RWPE2 (cell line): Measurements from ENCODE around the gene MRPS2.

Experiments used
- ATAC-seq: fragments of 200-7000 bp; cut with Tn5 transposase; 3 replicates; pipeline ENCODE4 v1.9.1; 2021; ENCODE audit warnings: low read depth
- DNase-seq: peaks from one replicate; pipeline ENCODE4 v3.0.0-alpha.2; 2020; ENCODE audit warnings: low spot score
- H3K27ac ChIP-seq: fragments of 450-650 bp; 2 replicates; pipeline ENCODE4 v1.5.1; 2017; ENCODE audit warnings: mild to moderate bottlenecking; ENCODE audit not compliant: poor library complexity, severe bottlenecking
- H3K27me3 ChIP-seq: fragments of 250-450 bp; sonication (Bioruptor Pico); 2 replicates; pipeline ENCODE4 v1.5.1; 2021; ENCODE audit warnings: mild to moderate bottlenecking, moderate library complexity; ENCODE audit not compliant: insufficient read depth, poor library complexity, severe bottlenecking
- H3K36me3 ChIP-seq: fragments of 250-450 bp; sonication (Bioruptor Pico); 2 replicates; pipeline ENCODE4 v1.5.1; 2020; ENCODE audit warnings: low read depth, mild to moderate bottlenecking, moderate library complexity
- H3K4me1 ChIP-seq: fragments of 250-450 bp; sonication (Bioruptor Pico); 2 replicates; pipeline ENCODE4 v1.5.1; 2021; ENCODE audit warnings: mild to moderate bottlenecking, moderate library complexity; ENCODE audit not compliant: insufficient read depth, poor library complexity, severe bottlenecking
- H3K4me3 ChIP-seq: fragments of 250-450 bp; sonication (Bioruptor Pico); 2 replicates; pipeline ENCODE4 v1.5.1; 2021; ENCODE audit warnings: mild to moderate bottlenecking, moderate library complexity; ENCODE audit not compliant: severe bottlenecking
- H3K9me3 ChIP-seq: fragments of 250-450 bp; sonication (Bioruptor Pico); 2 replicates; pipeline ENCODE4 v1.5.1; 2021; ENCODE audit warnings: mild to moderate bottlenecking, moderate library complexity; ENCODE audit not compliant: severe bottlenecking
- CTCF ChIP-seq: fragments of 450-650 bp; IDR thresholded peaks from one replicate; pipeline ENCODE4 v1.5.1; 2017; ENCODE audit warnings: mild to moderate bottlenecking, moderate library complexity; ENCODE audit not compliant: poor library complexity, severe bottlenecking

Gene MRPS2

DNA sequence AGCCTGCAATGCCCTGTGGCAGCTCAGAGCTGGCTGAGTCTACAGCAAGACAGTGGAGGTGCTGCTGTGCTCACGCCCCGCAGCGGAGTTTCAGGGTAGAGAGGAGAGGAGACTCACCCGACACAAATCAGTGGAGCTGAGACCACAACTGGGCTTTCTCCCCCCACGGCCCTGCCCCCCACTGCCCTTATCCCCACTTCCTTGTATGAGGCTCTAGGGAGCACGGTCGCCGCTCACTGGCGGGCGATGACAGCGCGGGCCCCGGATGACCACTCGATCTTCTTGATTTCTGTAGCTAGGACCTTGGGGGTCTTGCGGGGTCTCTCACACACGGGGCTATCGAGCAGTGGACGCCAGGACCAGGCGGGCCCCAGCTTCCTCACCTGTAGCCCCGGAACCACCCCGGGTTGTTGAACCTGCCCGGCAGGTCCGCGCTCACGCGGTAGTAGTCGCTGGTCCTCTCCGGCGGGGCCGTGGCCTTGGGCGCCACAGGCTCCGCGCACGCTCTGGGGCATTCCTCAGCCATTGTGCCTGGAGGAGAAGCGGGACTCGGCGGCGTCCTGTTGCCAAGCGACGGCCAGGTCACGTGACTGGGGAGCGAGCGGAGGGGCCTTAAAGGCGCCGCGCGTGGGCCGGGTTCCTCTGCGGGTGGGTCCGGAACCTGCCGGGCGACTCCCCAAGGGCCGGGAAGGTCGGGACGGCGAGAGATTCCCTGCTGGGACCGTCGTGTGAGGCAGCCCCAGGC, 984 bp upstream of the MRPS2 start:
- DNase-seq (peak; percentile 88), ATAC-seq (peak; percentile 56)
- Histone ChIP-seq H3K27me3 (no peaks in the 10 kb centered on the region), H3K9me3 (no peaks in the 10 kb centered on the region), H3K27ac (peak overlapping the region; percentile 45), H3K4me3 (peak overlapping the region; percentile 60), H3K36me3 (peaks cover 24% of the 10 kb centered on the region), H3K4me1 (no peaks in the 10 kb centered on the region)
- no peak for TF ChIP-seq CTCF

- H3K27ac ChIP-seq = peak overlapping the region; percentile 45
- H3K27me3 ChIP-seq = no peaks in the 10 kb centered on the region
- no peak for TF ChIP-seq CTCF
- no peaks in the 10 kb centered on the region for H3K9me3 ChIP-seq
- peak; percentile 14 for ATAC-seq
- no peak for DNase-seq
- peak overlapping the region; percentile 60 for H3K4me3 ChIP-seq
- H3K4me1 ChIP-seq = no peaks in the 10 kb centered on the region
- peaks cover 30% of the 10 kb centered on the region for H3K36me3 ChIP-seq
Observed at GRCh38 chr9:135500071-135500524, 384 bp upstream of the MRPS2 start.

- Histone ChIP-seq H3K27ac (peak overlapping the region; percentile 45), H3K27me3 (no peaks in the 10 kb centered on the region), H3K4me3 (peak overlapping the region; percentile 60), H3K9me3 (no peaks in the 10 kb centered on the region), H3K4me1 (no peaks in the 10 kb centered on the region), H3K36me3 (peaks cover 31% of the 10 kb centered on the region)
- TF ChIP-seq CTCF = no peak
- ATAC-seq (no peak), DNase-seq (peak; percentile 36)
Observed at GRCh38 chr9:135501261-135502167, 1.0 kb downstream of the MRPS2 start.

DNA sequence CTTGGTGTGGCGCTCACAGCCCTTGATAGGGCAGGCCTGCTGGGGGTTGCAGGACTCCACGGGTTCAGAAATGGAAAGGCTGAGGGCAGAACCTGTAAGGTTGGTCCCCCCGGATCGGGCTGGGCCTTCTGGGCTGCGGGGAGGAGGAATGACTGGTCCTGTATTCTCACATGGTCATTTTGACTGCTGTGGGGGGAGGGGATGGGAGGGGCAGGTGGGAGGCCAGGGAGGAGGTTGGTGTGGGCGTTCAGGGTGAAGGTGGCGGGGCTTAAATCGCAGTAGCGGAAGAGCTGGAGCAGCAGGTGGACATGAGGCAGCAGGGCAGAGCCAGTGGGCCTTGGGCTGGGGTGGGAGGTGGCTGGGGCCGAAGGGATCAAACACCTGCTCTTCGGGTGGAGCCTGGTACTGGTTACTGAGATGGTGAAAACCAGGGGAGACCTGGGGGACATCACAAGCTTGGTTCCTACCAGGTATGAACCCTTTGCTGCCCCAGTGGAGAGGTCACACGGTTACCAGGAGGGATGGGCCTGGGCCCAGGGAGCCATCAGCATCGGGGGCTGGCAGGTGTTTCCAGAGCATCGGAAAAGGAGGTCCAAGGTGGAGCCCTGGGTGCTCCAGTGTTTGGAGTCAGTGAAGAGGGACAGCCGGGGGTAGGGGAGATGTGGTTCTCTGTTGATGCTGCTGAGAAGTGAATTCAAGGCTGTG, 1.8 kb downstream of the MRPS2 start:
- H3K36me3 ChIP-seq = peaks cover 31% of the 10 kb centered on the region
- ATAC-seq = no peak
- no peaks in the 10 kb centered on the region for H3K4me1 ChIP-seq
- peak; percentile 47 for DNase-seq
- H3K9me3 ChIP-seq = no peaks in the 10 kb centered on the region
- H3K4me3 ChIP-seq = no peak overlapping the region
- H3K27me3 ChIP-seq = no peaks in the 10 kb centered on the region
- H3K27ac ChIP-seq = no peak overlapping the region
- no peak for TF ChIP-seq CTCF
